K562 (cell line): Measurements from ENCODE around the gene APPBP2.

Experiments used
- CTCF ChIP-seq, 3 experiments: IDR thresholded peaks in 2 of 3; conservative IDR thresholded peaks in 1 of 3; 2 replicates each; pipeline ENCODE4 v1.5.1; 2011 to 2012; ENCODE audit warnings: low read length in 3 of 3, mild to moderate bottlenecking in 3 of 3, control low read depth in 2 of 3, improper control_type of control experiment in 1 of 3, inconsistent platforms in 1 of 3, low read depth in 1 of 3, mixed read lengths in 1 of 3, moderate library complexity in 1 of 3; ENCODE audit not compliant: insufficient read depth in 2 of 3
- REST ChIP-seq, 2 experiments: fragments of 450-650 bp; formaldehyde crosslinking in 1 of 2; IDR thresholded peaks; 2 replicates each; pipeline versions ENCODE4 v1.4.0 to v1.6.1; 2014 to 2020; ENCODE audit warnings: mild to moderate bottlenecking in 2 of 2, borderline replicate concordance in 1 of 2, low read depth in 1 of 2
- TAF1 ChIP-seq: IDR thresholded peaks from 2 replicates; pipeline ENCODE4 v1.6.1; 2011; ENCODE audit warnings: mild to moderate bottlenecking, low read length, moderate library complexity; ENCODE audit not compliant: insufficient read depth, control insufficient read depth, severe bottlenecking; ENCODE audit errors: extremely low read depth
- TCF7 ChIP-seq: sonication (generic); IDR thresholded peaks from 2 replicates; pipeline ENCODE4 v1.6.1; 2016; ENCODE audit warnings: antibody characterized with exemption, borderline replicate concordance
- UBTF ChIP-seq, 2 experiments: IDR thresholded peaks; 2 replicates each; pipeline ENCODE4 v1.6.1; 2012; ENCODE audit warnings: improper control_type of control experiment in 2 of 2, low read depth in 2 of 2, low read length in 2 of 2, borderline replicate concordance in 1 of 2
- ZBTB9 ChIP-seq: fragments of 450-650 bp; formaldehyde crosslinking; IDR thresholded peaks from 2 replicates; pipeline ENCODE4 v1.4.0; 2020; ENCODE audit warnings: mild to moderate bottlenecking, moderate library complexity
- ZNF232 ChIP-seq: sonication (generic); formaldehyde crosslinking; IDR thresholded peaks from 2 replicates; pipeline ENCODE4 v1.8.0; 2022; ENCODE audit warnings: mild to moderate bottlenecking, missing genetic modification reagents
- ZNF263 ChIP-seq: sonication (generic); formaldehyde crosslinking; IDR thresholded peaks from 2 replicates; pipeline ENCODE4 v1.8.0; 2022; ENCODE audit warnings: mild to moderate bottlenecking, missing genetic modification reagents, borderline replicate concordance
- ZNF639 ChIP-seq, 2 experiments: fragments of 200-800 bp in 1 of 2; sonication (Bioruptor generic) in 1 of 2; sonication (generic) in 1 of 2; formaldehyde crosslinking in 1 of 2; IDR thresholded peaks in 1 of 2; conservative IDR thresholded peaks in 1 of 2; 2 replicates each; pipeline versions ENCODE4 v1.5.0 to v1.6.1; 2016 to 2020; ENCODE audit warnings: missing compliant biosample characterization in 1 of 2, missing genetic modification characterization in 1 of 2, missing genetic modification reagents in 1 of 2
- ZSCAN29 ChIP-seq: fragments of 450-650 bp; IDR thresholded peaks from 2 replicates; pipeline ENCODE4 v1.6.1; 2017

- no peak for TF ChIP-seq REST (IDR thresholded peaks at IDR 0.05; ENCODE audit: borderline replicate concordance)
- TF ChIP-seq REST (CRISPR knock-in tag; IDR thresholded peaks at IDR 0.05; ENCODE audit: low read depth): no peak
- no peak for TF ChIP-seq ZNF639 (CRISPR knock-in tag; conservative IDR thresholded peaks at IDR 0.05 in 1 of 2, IDR thresholded peaks at IDR 0.05 in 1 of 2)
- no peak for TF ChIP-seq CTCF (IDR thresholded peaks at IDR 0.05 in 2 of 3, conservative IDR thresholded peaks at IDR 0.05 in 1 of 3; ENCODE audit: insufficient read depth in 2 of 3, low read depth in 1 of 3, low read length in 3 of 3)
- TF ChIP-seq ZSCAN29: no peak
- no peak for TF ChIP-seq UBTF (IDR thresholded peaks at IDR 0.05; ENCODE audit: borderline replicate concordance in 1 of 2, low read depth in 2 of 2, low read length in 2 of 2)
- TF ChIP-seq ZBTB9 (CRISPR knock-in tag): no peak
- TF ChIP-seq TAF1: no peak
- no peak for TF ChIP-seq TCF7
- no peak for TF ChIP-seq ZNF263 (CRISPR knock-in tag)
- TF ChIP-seq ZNF232 (CRISPR knock-in tag): no peak
These were observed 16.0 kb upstream of the APPBP2 start for GRCh38 chr17:60542071-60542470.
